Lower lobe of right lung (tissue), 2 donors: ENCODE data around the gene LONRF2. TPM values are rescaled to one million over a fixed set of nuclear protein-coding genes. Genes with fewer than 3 reads are reported as not detected.

Source experiments
- ATAC-seq, 2 donors: fragments of 200-7000 bp; cut with Tn5 transposase; one replicate each; pipeline ENCODE4 v1.9.1; 2020 to 2022; ENCODE audit warnings: mild to moderate bottlenecking in 2 of 2, moderate library complexity in 2 of 2
- DNase-seq: peaks from one replicate; pipeline ENCODE4 v3.0.0-alpha.2; 2020
- H3K27ac ChIP-seq: fragments of 200-600 bp; one replicate; pipeline ENCODE4 v1.8.0; 2022
- H3K27me3 ChIP-seq: fragments of 200-600 bp; one replicate; pipeline ENCODE4 v1.8.0; 2022; ENCODE audit warnings: low read depth
- H3K36me3 ChIP-seq: fragments of 200-600 bp; one replicate; pipeline ENCODE4 v1.8.0; 2022; ENCODE audit warnings: mild to moderate bottlenecking
- H3K4me1 ChIP-seq: fragments of 200-600 bp; one replicate; pipeline ENCODE4 v1.8.0; 2022
- H3K4me3 ChIP-seq: fragments of 200-600 bp; one replicate; pipeline ENCODE4 v1.8.0; 2022; ENCODE audit warnings: mild to moderate bottlenecking
- H3K9me3 ChIP-seq: fragments of 200-600 bp; one replicate; pipeline ENCODE4 v1.8.0; 2022
- CTCF ChIP-seq: fragments of 200-600 bp; IDR thresholded peaks from one replicate; pipeline ENCODE4 v1.8.0; 2022; ENCODE audit warnings: antibody characterized with exemption, mild to moderate bottlenecking
- intact Hi-C: fragments of 100-400 bp; cut with DNase I; formaldehyde crosslinking; loops from one replicate; pipeline ENCODE4 v1.11.0; 2022
- total RNA-seq: library from RNA; stranded (reverse); fragmentation: NEBNext Ultra II Directional; extraction: Animal tissue kit (Norgen Biotek cat#: 25700); gene quantifications from one replicate; pipeline ENCODE4 v1.2.1, GENCODE V29; 2021
- donor health status: DM: no; HTN: yes; CAD: no; lungs with severe emphysema.

The LONRF2 gene
- total RNA-seq, 1 donor from 2014 or later, result 2.1 TPM

GRCh38 chr2:100246163-100247145 lies 75.8 kb downstream of the LONRF2 start:
- Histone ChIP-seq H3K9me3 (no peaks in the 10 kb centered on the region), H3K36me3 (no peaks in the 10 kb centered on the region), H3K4me1 (peaks cover 9% of the 10 kb centered on the region), H3K4me3 (no peak overlapping the region), H3K27me3 (no peaks in the 10 kb centered on the region), H3K27ac (no peak overlapping the region)
- intact Hi-C loops, result no loop called here
- ATAC-seq (peak; percentile 44 to 46), DNase-seq (no peak)
- peak; percentile 55 for TF ChIP-seq CTCF

- ATAC-seq (no peak), DNase-seq (no peak)
- Histone ChIP-seq H3K27ac (no peak overlapping the region), H3K4me1 (peaks cover 9% of the 10 kb centered on the region), H3K36me3 (no peaks in the 10 kb centered on the region), H3K4me3 (no peak overlapping the region), H3K27me3 (no peaks in the 10 kb centered on the region), H3K9me3 (no peaks in the 10 kb centered on the region)
- intact Hi-C loops, result no loop called here
- TF ChIP-seq CTCF, result no peak
Measured at GRCh38 chr2:100245681-100246080, 76.6 kb downstream of the LONRF2 start.

- H3K4me3 ChIP-seq, result no peak overlapping the region
- ATAC-seq (peak in 1 of 2 donors; percentile 31), DNase-seq (no peak)
- no peak for TF ChIP-seq CTCF
- no peak overlapping the region for H3K27ac ChIP-seq
- H3K9me3 ChIP-seq, result no peaks in the 10 kb centered on the region
- H3K4me1 ChIP-seq, result peaks cover 9% of the 10 kb centered on the region
- intact Hi-C loops, result no loop called here
- no peaks in the 10 kb centered on the region for H3K27me3 ChIP-seq
- H3K36me3 ChIP-seq, result no peaks in the 10 kb centered on the region
Measured at GRCh38 chr2:100244881-100245605, 77.3 kb downstream of the LONRF2 start.

GRCh38 chr2:100243631-100244030 lies 78.7 kb downstream of the LONRF2 start:
- intact Hi-C loops, result no loop called here
- ATAC-seq, result no peak

More at GRCh38 chr2:100243631-100244030, 78.7 kb downstream of the LONRF2 start:
- peaks cover 9% of the 10 kb centered on the region for H3K4me1 ChIP-seq
- H3K27me3 ChIP-seq, result no peaks in the 10 kb centered on the region
- no peak for DNase-seq
- no peak for TF ChIP-seq CTCF
- no peak overlapping the region for H3K4me3 ChIP-seq
- no peaks in the 10 kb centered on the region for H3K9me3 ChIP-seq
- no peak overlapping the region for H3K27ac ChIP-seq
- H3K36me3 ChIP-seq, result no peaks in the 10 kb centered on the region
